ENCODE data around the gene EEF1A2.

The EEF1A2 gene

GRCh38 chr20:63490416-63490815 lies 8.5 kb downstream of the EEF1A2 start:
- no peak for DNase-seq (ENCODE audit: low read depth)
- no peak overlapping the region for H3K4me3 ChIP-seq (replicated peaks; ENCODE audit: low read depth, low read length)
- TF ChIP-seq, protein P1, sequence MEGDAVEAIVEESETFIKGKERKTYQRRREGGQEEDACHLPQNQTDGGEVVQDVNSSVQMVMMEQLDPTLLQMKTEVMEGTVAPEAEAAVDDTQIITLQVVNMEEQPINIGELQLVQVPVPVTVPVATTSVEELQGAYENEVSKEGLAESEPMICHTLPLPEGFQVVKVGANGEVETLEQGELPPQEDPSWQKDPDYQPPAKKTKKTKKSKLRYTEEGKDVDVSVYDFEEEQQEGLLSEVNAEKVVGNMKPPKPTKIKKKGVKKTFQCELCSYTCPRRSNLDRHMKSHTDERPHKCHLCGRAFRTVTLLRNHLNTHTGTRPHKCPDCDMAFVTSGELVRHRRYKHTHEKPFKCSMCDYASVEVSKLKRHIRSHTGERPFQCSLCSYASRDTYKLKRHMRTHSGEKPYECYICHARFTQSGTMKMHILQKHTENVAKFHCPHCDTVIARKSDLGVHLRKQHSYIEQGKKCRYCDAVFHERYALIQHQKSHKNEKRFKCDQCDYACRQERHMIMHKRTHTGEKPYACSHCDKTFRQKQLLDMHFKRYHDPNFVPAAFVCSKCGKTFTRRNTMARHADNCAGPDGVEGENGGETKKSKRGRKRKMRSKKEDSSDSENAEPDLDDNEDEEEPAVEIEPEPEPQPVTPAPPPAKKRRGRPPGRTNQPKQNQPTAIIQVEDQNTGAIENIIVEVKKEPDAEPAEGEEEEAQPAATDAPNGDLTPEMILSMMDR (IDR thresholded peaks at IDR 0.05; ENCODE audit: low read length, missing control alignments), result no peak

DNA sequence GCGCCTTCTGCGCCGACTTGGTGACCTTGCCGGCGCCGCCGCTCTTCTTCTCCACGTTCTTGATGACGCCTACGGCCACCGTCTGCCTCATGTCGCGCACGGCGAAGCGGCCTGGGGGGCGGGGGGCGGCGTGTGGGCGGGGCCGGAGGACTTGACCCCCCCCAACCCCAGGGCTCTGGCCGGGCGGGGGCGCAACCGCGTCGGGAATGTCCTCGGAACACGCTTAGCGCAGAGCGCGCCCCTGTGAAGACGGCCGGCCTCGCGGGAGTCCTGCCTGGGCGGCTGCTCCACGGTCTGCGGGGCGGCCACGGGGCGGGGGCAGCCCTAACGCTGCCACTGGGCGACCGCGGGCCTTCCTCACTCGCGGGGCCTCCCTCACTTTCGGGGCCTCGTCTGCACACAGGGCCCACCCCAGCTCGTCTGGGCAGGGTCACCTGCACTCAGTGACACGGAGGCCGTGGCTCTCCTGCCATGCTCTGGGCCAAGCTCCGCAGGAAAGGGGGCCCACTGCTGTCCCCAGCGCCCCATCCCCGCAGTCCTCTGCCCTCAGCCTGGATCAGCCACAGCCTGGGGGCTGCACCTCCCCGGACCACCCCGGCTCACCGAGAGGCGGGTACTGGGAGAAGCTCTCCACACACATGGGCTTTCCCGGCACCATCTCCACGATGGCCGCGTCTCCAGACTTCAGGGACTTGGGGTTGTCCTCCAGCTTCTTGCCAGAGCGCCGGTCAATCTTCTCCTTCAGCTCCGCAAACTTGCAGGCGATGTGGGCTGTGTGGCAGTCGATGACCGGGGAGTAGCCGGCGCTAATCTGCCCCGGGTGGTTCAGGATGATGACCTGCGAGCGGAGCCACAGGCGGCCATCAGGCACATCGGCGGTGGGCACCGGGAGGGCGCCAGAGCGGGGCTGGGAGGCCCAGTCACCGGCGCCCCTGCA lies 10.3 kb downstream of the EEF1A2 start:
- TF ChIP-seq, protein P1 (IDR thresholded peaks at IDR 0.05; ENCODE audit: low read length, missing control alignments), result no peak
- DNase-seq (ENCODE audit: low read depth), result no peak
- no peak overlapping the region for H3K4me3 ChIP-seq (replicated peaks; ENCODE audit: low read depth, low read length)

- no peak for DNase-seq (ENCODE audit: low read depth)
- no peak overlapping the region for H3K4me3 ChIP-seq (replicated peaks; ENCODE audit: low read depth, low read length)
- TF ChIP-seq, protein P1 (IDR thresholded peaks at IDR 0.05; ENCODE audit: low read length, missing control alignments), result no peak
Observed at GRCh38 chr20:63487781-63488241, 11.1 kb downstream of the EEF1A2 start.

- no peak overlapping the region for H3K4me3 ChIP-seq (replicated peaks; ENCODE audit: low read depth, low read length)
- DNase-seq (ENCODE audit: low read depth), result no peak
- TF ChIP-seq, protein P1 (IDR thresholded peaks at IDR 0.05; ENCODE audit: low read length, missing control alignments), result no peak
Observed at GRCh38 chr20:63487116-63487764, 11.6 kb downstream of the EEF1A2 start.

GRCh38 chr20:63486300-63486855 lies 12.5 kb downstream of the EEF1A2 start:
- no peak for DNase-seq (ENCODE audit: low read depth)
- TF ChIP-seq, protein P1 (IDR thresholded peaks at IDR 0.05; ENCODE audit: low read length, missing control alignments), result no peak
- no peak overlapping the region for H3K4me3 ChIP-seq (replicated peaks; ENCODE audit: low read depth, low read length)

DNA sequence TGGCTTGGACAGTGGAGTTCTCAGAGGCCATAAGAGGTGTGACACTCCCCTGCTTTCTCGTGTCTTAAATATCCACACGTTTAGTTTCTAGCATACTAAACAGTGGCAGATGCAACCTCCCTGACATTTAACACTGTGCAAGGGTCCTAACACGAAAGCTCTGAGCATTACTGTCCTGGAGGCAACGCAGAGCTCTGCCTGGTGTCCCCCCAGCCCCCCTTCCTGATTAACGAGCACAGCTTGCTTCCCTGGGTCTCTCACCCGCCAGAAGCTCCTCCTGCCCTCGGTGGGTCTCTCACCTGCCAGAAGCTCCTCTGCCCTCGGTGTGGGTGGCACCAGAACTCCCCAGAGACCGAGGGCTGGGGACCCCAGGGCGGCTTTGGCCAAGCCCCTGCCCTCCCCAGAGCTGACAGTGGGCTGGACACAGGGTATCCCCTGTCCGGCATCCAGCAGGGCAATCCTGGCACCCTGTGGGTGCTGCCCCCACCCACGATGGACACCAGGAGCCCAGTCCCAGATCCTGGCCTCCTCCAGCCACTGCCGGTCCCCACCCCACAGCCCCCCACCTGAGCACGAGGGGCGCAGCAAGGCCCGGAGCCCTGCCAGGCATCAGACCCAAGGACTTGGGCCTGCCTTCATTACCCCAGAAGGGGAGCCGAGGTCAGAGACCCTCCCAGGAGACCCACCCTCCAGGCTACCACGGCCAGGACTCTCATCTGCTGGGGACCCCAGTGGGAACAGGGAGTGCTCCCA lies 14.1 kb downstream of the EEF1A2 start:
- TF ChIP-seq, protein P1 (IDR thresholded peaks at IDR 0.05; ENCODE audit: low read length, missing control alignments), result no peak
- no peak overlapping the region for H3K4me3 ChIP-seq (replicated peaks; ENCODE audit: low read depth, low read length)
- no peak for DNase-seq (ENCODE audit: low read depth)
